Ascending aorta (tissue), 2 donors: Measurements from ENCODE around the gene BMPR1B. TPM values are rescaled to one million over a fixed set of nuclear protein-coding genes. Genes with fewer than 3 reads are reported as not detected.
A peak's percentile ranks its signal among the peaks of the same experiment; 100 is the strongest.

Source experiments
- DNase-seq, 2 donors: peaks; one replicate each; pipeline ENCODE4 v3.0.0-alpha.2; 2019; ENCODE audit warnings: low spot score in 2 of 2
- H3K27ac ChIP-seq, 2 donors: fragments of 200-600 bp; sonication (generic); one replicate each; pipeline ENCODE4 v1.5.1; 2016 to 2017; ENCODE audit warnings: mild to moderate bottlenecking in 1 of 2
- H3K27me3 ChIP-seq: fragments of 200-600 bp; sonication (generic); one replicate; pipeline ENCODE4 v1.5.1; 2017
- H3K36me3 ChIP-seq, 2 donors: fragments of 200-600 bp; sonication (generic); one replicate each; pipeline ENCODE4 v1.5.1; 2016
- H3K4me1 ChIP-seq, 2 donors: fragments of 200-600 bp; sonication (generic); one replicate each; pipeline ENCODE4 v1.5.1; 2016 to 2017; ENCODE audit warnings: mild to moderate bottlenecking in 1 of 2
- H3K4me3 ChIP-seq, 2 donors: fragments of 200-600 bp; sonication (generic); one replicate each; pipeline ENCODE4 v1.5.1; 2016 to 2017; ENCODE audit warnings: mild to moderate bottlenecking in 1 of 2
- H3K9me3 ChIP-seq, 2 donors: fragments of 200-600 bp; sonication (generic); one replicate each; pipeline ENCODE4 v1.5.1; 2016
- CTCF ChIP-seq, 3 experiments: fragments of 200-600 bp in 2 of 3; fragments of 450-650 bp in 1 of 3; sonication (generic) in 2 of 3; IDR thresholded peaks; one replicate each; pipeline ENCODE4 v1.5.1; 2016 to 2019; ENCODE audit warnings: antibody characterized with exemption in 3 of 3, mild to moderate bottlenecking in 1 of 3, moderate library complexity in 1 of 3
- intact Hi-C: fragments of 100-400 bp; cut with DNase I; formaldehyde crosslinking; loops from one replicate; pipeline ENCODE4 v1.15.1; 2023
- total RNA-seq: library from RNA; depleted of rRNA; stranded (reverse); fragments of >200 nt; gene quantifications from one replicate; pipeline ENCODE4 v1.1.0, GENCODE V29; 2016

The BMPR1B gene
- total RNA-seq, 1 donor from 2014 or later, result 3.8 TPM

- no peak overlapping the region for H3K4me3 ChIP-seq
- intact Hi-C loops, result no loop called here
- no peaks in the 10 kb centered on the region for H3K9me3 ChIP-seq
- H3K27me3 ChIP-seq, result no peaks in the 10 kb centered on the region
- TF ChIP-seq CTCF (IDR thresholded peaks at IDR 0.05), result no peak
- H3K4me1 ChIP-seq, result no peaks in the 10 kb centered on the region
- H3K27ac ChIP-seq, result no peak overlapping the region
- H3K36me3 ChIP-seq, result no peaks in the 10 kb centered on the region
- DNase-seq, result no peak
Observed at GRCh38 chr4:94849901-94850300, 92.1 kb downstream of the BMPR1B start.

GRCh38 chr4:94852616-94853015 is 94.9 kb downstream of the BMPR1B start:
- Histone ChIP-seq H3K4me3 (no peak overlapping the region), H3K27ac (no peak overlapping the region), H3K9me3 (no peaks in the 10 kb centered on the region), H3K27me3 (no peaks in the 10 kb centered on the region), H3K36me3 (no peaks in the 10 kb centered on the region), H3K4me1 (no peaks in the 10 kb centered on the region)
- intact Hi-C loops, result no loop called here
- TF ChIP-seq CTCF (IDR thresholded peaks at IDR 0.05), result no peak
- DNase-seq, result no peak

GRCh38 chr4:94856030-94856429 is 98.3 kb downstream of the BMPR1B start:
- Histone ChIP-seq H3K27me3 (no peaks in the 10 kb centered on the region), H3K4me3 (no peak overlapping the region), H3K9me3 (no peaks in the 10 kb centered on the region), H3K4me1 (no peaks in the 10 kb centered on the region), H3K36me3 (no peaks in the 10 kb centered on the region), H3K27ac (no peak overlapping the region)
- no peak for DNase-seq
- TF ChIP-seq CTCF (IDR thresholded peaks at IDR 0.05), result no peak
- intact Hi-C loops, result no loop called here

GRCh38 chr4:94870146-94870545 is 112.4 kb downstream of the BMPR1B start:
- H3K36me3 ChIP-seq, result no peaks in the 10 kb centered on the region
- H3K4me1 ChIP-seq, result no peaks in the 10 kb centered on the region
- peak overlapping the region; percentile 41 to 49 for H3K27ac ChIP-seq
- no peak for DNase-seq
- TF ChIP-seq CTCF (IDR thresholded peaks at IDR 0.05), result no peak
- intact Hi-C loops, result no loop called here
- no peaks in the 10 kb centered on the region for H3K9me3 ChIP-seq
- no peak overlapping the region for H3K4me3 ChIP-seq
- no peaks in the 10 kb centered on the region for H3K27me3 ChIP-seq

GRCh38 chr4:94871644-94872305 is 114.0 kb downstream of the BMPR1B start:
- Histone ChIP-seq H3K36me3 (no peaks in the 10 kb centered on the region), H3K27me3 (no peaks in the 10 kb centered on the region), H3K27ac (no peak overlapping the region), H3K4me3 (no peak overlapping the region), H3K4me1 (no peaks in the 10 kb centered on the region), H3K9me3 (no peaks in the 10 kb centered on the region)
- intact Hi-C loops, result no loop called here
- DNase-seq, result no peak
- no peak for TF ChIP-seq CTCF (IDR thresholded peaks at IDR 0.05)

- Histone ChIP-seq H3K27me3 (no peaks in the 10 kb centered on the region), H3K4me3 (no peak overlapping the region), H3K27ac (peak overlapping the region in 1 of 2 donors; percentile 1), H3K9me3 (no peaks in the 10 kb centered on the region), H3K36me3 (no peaks in the 10 kb centered on the region), H3K4me1 (no peaks in the 10 kb centered on the region)
- DNase-seq, result no peak
- no peak for TF ChIP-seq CTCF (IDR thresholded peaks at IDR 0.05)
- intact Hi-C loops, result loop anchor here (5.0 kb wide), 1 partner anchor 66 kb away; no protein-coding TSS in a partner anchor
Observed at GRCh38 chr4:94877973-94878372, 120.2 kb downstream of the BMPR1B start.
